Measurements from ENCODE around the gene OR4A15. TPM values are rescaled to one million over a fixed set of nuclear protein-coding genes. Genes with fewer than 3 reads are reported as not detected.

Gene OR4A15
- total RNA-seq, 4 donors from 2014 or later, result not detected

DNA sequence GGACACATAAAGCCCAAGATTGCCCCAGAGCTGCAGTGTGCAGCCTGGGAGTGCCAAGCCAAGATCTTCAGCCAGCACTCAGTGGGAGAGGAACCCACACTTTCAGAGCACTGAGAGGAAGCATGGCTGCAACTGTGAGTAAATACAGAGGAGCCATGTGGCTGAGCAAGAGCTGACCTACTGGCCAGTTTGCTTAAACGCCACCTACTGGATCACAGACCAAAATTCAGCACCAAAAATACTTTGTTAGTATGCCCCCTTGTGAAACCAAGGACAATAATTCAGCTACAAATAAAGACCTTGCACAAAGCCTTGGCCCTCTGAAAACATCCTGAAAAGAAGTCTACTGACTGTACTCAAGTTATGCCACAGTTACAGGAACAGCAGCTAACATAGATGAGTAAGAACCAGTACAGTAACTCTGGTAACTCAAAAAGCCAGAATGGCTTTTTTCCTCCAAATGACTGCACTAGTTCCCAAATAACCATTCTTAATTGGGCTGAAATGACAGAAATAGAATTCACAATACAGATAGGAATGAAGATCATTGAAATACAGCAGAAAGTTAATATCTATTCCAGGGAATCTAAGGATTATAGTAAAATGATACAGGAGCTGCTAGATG is 10.1 kb upstream of the OR4A15 start:
- WGBS, result 20% methylated on average over 1 of the region's 1 CpG
- Histone ChIP-seq H3K27ac (no peak overlapping the region), H3K4me1 (no peaks in the 10 kb centered on the region), H3K4me3 (no peak overlapping the region), H3K27me3 (no peaks in the 10 kb centered on the region), H3K9me3 (peaks cover 8% of the 10 kb centered on the region), H3K36me3 (no peaks in the 10 kb centered on the region)
- TF ChIP-seq EP300 (IDR thresholded peaks at IDR 0.05) (no peak), POLR2AphosphoS5 (IDR thresholded peaks at IDR 0.05) (no peak), POLR2A (IDR thresholded peaks at IDR 0.05) (no peak)
- TF ChIP-seq, protein P1, sequence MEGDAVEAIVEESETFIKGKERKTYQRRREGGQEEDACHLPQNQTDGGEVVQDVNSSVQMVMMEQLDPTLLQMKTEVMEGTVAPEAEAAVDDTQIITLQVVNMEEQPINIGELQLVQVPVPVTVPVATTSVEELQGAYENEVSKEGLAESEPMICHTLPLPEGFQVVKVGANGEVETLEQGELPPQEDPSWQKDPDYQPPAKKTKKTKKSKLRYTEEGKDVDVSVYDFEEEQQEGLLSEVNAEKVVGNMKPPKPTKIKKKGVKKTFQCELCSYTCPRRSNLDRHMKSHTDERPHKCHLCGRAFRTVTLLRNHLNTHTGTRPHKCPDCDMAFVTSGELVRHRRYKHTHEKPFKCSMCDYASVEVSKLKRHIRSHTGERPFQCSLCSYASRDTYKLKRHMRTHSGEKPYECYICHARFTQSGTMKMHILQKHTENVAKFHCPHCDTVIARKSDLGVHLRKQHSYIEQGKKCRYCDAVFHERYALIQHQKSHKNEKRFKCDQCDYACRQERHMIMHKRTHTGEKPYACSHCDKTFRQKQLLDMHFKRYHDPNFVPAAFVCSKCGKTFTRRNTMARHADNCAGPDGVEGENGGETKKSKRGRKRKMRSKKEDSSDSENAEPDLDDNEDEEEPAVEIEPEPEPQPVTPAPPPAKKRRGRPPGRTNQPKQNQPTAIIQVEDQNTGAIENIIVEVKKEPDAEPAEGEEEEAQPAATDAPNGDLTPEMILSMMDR (IDR thresholded peaks at IDR 0.05), result no peak
- no peak for DNase-seq (ENCODE audit: low spot score in 2 of 2)

DNA sequence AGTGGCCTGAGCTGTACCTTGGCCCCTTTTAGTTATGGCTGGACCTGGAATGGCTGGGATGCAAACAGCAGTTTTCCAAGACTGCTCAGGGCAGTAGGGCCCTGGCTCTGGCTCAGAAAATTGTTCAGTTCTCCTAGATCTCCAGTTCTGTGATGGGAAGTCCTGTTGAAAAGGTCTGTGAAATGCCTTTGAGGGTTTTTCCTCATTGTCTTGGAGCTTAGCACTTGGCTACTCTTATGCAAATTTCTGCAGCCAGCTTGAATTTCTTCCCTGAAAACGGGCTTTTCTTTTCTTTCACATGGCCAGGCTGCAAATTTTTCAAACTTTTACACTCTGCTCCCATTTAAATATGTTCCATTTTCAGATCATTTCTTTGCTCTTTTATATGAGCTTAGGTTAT is 33.2 kb downstream of the OR4A15 start:
- H3K4me1 ChIP-seq, result no peaks in the 10 kb centered on the region
- H3K27me3 ChIP-seq, result no peaks in the 10 kb centered on the region
- TF ChIP-seq EP300 (IDR thresholded peaks at IDR 0.05), result no peak
- TF ChIP-seq, protein P1 (IDR thresholded peaks at IDR 0.05), result no peak
- no peak for TF ChIP-seq POLR2AphosphoS5 (IDR thresholded peaks at IDR 0.05)
- TF ChIP-seq POLR2A (IDR thresholded peaks at IDR 0.05), result no peak
- H3K27ac ChIP-seq, result no peak overlapping the region
- H3K36me3 ChIP-seq, result no peaks in the 10 kb centered on the region
- no peak for DNase-seq (ENCODE audit: low spot score in 2 of 2)
- H3K9me3 ChIP-seq, result no peaks in the 10 kb centered on the region
- 10% methylated on average over 1 of the region's 1 CpG for WGBS
- no peak overlapping the region for H3K4me3 ChIP-seq

Other genes with a start within 250 kb of the OR4A15 start
- not detected for gene TRIM48, start 105.8 kb upstream of the OR4A15 start, total RNA-seq
- not detected for gene OR4A16, start 24.8 kb upstream of the OR4A15 start, total RNA-seq
- not detected for gene OR4C15, start 186.5 kb downstream of the OR4A15 start, total RNA-seq
- gene OR4C16, start 204.2 kb downstream of the OR4A15 start, total RNA-seq, result not detected
- not detected for gene OR4C11, start 239.7 kb downstream of the OR4A15 start, total RNA-seq